Measurements from ENCODE around the gene RBP7. TPM values are rescaled to one million over a fixed set of nuclear protein-coding genes. Genes with fewer than 3 reads are reported as not detected.

The RBP7 gene
- total RNA-seq, 2 experiments from 2014 or later, result not detected

GRCh38 chr1:10042746-10043145 lies 45.7 kb downstream of the RBP7 start:
- Mint-ChIP-seq H3K27ac (no peak overlapping the region), H3K27me3 (ENCODE audit: low read depth) (no peaks in the 10 kb centered on the region), H3K36me3 (ENCODE audit: low read depth) (peaks cover 5% of the 10 kb centered on the region), H3K9me3 (no peaks in the 10 kb centered on the region), H3K4me1 (ENCODE audit: low read depth) (peaks cover 22% of the 10 kb centered on the region), H3K4me3 (no peak overlapping the region)
- DNase-seq, result no peak
- CTCF ChIA-PET, result no interaction called here
- intact Hi-C loops (cut with micrococcal nuclease), result no loop called here

- no peaks in the 10 kb centered on the region for H3K9me3 Mint-ChIP-seq
- peaks cover 11% of the 10 kb centered on the region for H3K36me3 Mint-ChIP-seq (ENCODE audit: low read depth)
- CTCF ChIA-PET, result interaction anchor here (0.6 kb wide), 1 partner anchor 800 kb away, joined by 3 read pairs; no protein-coding TSS in a partner anchor
- no peaks in the 10 kb centered on the region for H3K27me3 Mint-ChIP-seq (ENCODE audit: low read depth)
- H3K4me3 Mint-ChIP-seq, result no peak overlapping the region
- no peak for DNase-seq
- H3K4me1 Mint-ChIP-seq (ENCODE audit: low read depth), result peaks cover 23% of the 10 kb centered on the region
- no peak overlapping the region for H3K27ac Mint-ChIP-seq
- intact Hi-C loops (cut with micrococcal nuclease), result no loop called here
Observed at GRCh38 chr1:10045480-10046355, 48.7 kb downstream of the RBP7 start.

GRCh38 chr1:10046356-10047085 lies 49.5 kb downstream of the RBP7 start:
- Mint-ChIP-seq H3K4me3 (no peak overlapping the region), H3K4me1 (ENCODE audit: low read depth) (peaks cover 22% of the 10 kb centered on the region), H3K27me3 (ENCODE audit: low read depth) (no peaks in the 10 kb centered on the region), H3K27ac (no peak overlapping the region), H3K36me3 (ENCODE audit: low read depth) (peaks cover 11% of the 10 kb centered on the region), H3K9me3 (no peaks in the 10 kb centered on the region)
- CTCF ChIA-PET, result no interaction called here
- no peak for DNase-seq
- intact Hi-C loops (cut with micrococcal nuclease), result no loop called here

- no peak for DNase-seq
- intact Hi-C loops (cut with micrococcal nuclease), result no loop called here
- Mint-ChIP-seq H3K27ac (no peak overlapping the region), H3K4me1 (ENCODE audit: low read depth) (peaks cover 19% of the 10 kb centered on the region), H3K27me3 (ENCODE audit: low read depth) (no peaks in the 10 kb centered on the region), H3K4me3 (no peak overlapping the region), H3K36me3 (ENCODE audit: low read depth) (peaks cover 14% of the 10 kb centered on the region), H3K9me3 (no peaks in the 10 kb centered on the region)
- CTCF ChIA-PET, result interaction anchor here (1.0 kb wide), 1 partner anchor 381 kb away, joined by 3 read pairs; the partner anchor contains the start of gene CENPS
Observed at GRCh38 chr1:10048601-10049000, 51.6 kb downstream of the RBP7 start.

- peaks cover 16% of the 10 kb centered on the region for H3K4me1 Mint-ChIP-seq (ENCODE audit: low read depth)
- H3K27me3 Mint-ChIP-seq (ENCODE audit: low read depth), result no peaks in the 10 kb centered on the region
- no peak overlapping the region for H3K4me3 Mint-ChIP-seq
- CTCF ChIA-PET, result no interaction called here
- intact Hi-C loops (cut with micrococcal nuclease), result no loop called here
- no peaks in the 10 kb centered on the region for H3K9me3 Mint-ChIP-seq
- no peak for DNase-seq
- H3K27ac Mint-ChIP-seq, result no peak overlapping the region
- peaks cover 18% of the 10 kb centered on the region for H3K36me3 Mint-ChIP-seq (ENCODE audit: low read depth)
Observed at GRCh38 chr1:10050611-10051010, 53.6 kb downstream of the RBP7 start.

- peaks cover 18% of the 10 kb centered on the region for H3K36me3 Mint-ChIP-seq (ENCODE audit: low read depth)
- no peak overlapping the region for H3K4me3 Mint-ChIP-seq
- DNase-seq, result no peak
- intact Hi-C loops (cut with micrococcal nuclease), result no loop called here
- H3K4me1 Mint-ChIP-seq (ENCODE audit: low read depth), result peaks cover 8% of the 10 kb centered on the region
- CTCF ChIA-PET, result interaction anchor here (0.7 kb wide), 1 partner anchor 174 kb away, joined by 3 read pairs; no protein-coding TSS in a partner anchor
- no peaks in the 10 kb centered on the region for H3K9me3 Mint-ChIP-seq
- no peaks in the 10 kb centered on the region for H3K27me3 Mint-ChIP-seq (ENCODE audit: low read depth)
- H3K27ac Mint-ChIP-seq, result no peak overlapping the region
Observed at GRCh38 chr1:10051656-10052055, 54.6 kb downstream of the RBP7 start.

GRCh38 chr1:10052347-10052746 lies 55.3 kb downstream of the RBP7 start:
- CTCF ChIA-PET, result interaction anchor here (0.6 to 0.7 kb wide), 2 partner anchors 67 to 175 kb away, joined by 3 to 7 read pairs; no protein-coding TSS in a partner anchor
- H3K27ac Mint-ChIP-seq, result no peak overlapping the region
- intact Hi-C loops (cut with micrococcal nuclease), result no loop called here
- peaks cover 4% of the 10 kb centered on the region for H3K4me1 Mint-ChIP-seq (ENCODE audit: low read depth)
- no peaks in the 10 kb centered on the region for H3K27me3 Mint-ChIP-seq (ENCODE audit: low read depth)
- peaks cover 18% of the 10 kb centered on the region for H3K36me3 Mint-ChIP-seq (ENCODE audit: low read depth)
- H3K4me3 Mint-ChIP-seq, result no peak overlapping the region
- DNase-seq, result no peak
- no peaks in the 10 kb centered on the region for H3K9me3 Mint-ChIP-seq

GRCh38 chr1:10054465-10054864 lies 57.4 kb downstream of the RBP7 start:
- H3K36me3 Mint-ChIP-seq (ENCODE audit: low read depth), result peaks cover 18% of the 10 kb centered on the region
- H3K9me3 Mint-ChIP-seq, result no peaks in the 10 kb centered on the region
- CTCF ChIA-PET, result no interaction called here
- intact Hi-C loops (cut with micrococcal nuclease), result no loop called here
- H3K4me3 Mint-ChIP-seq, result no peak overlapping the region
- no peaks in the 10 kb centered on the region for H3K27me3 Mint-ChIP-seq (ENCODE audit: low read depth)
- no peak overlapping the region for H3K27ac Mint-ChIP-seq
- H3K4me1 Mint-ChIP-seq (ENCODE audit: low read depth), result peaks cover 4% of the 10 kb centered on the region
- DNase-seq, result no peak

GRCh38 chr1:10056599-10056987 lies 59.6 kb downstream of the RBP7 start:
- CTCF ChIA-PET, result no interaction called here
- H3K4me1 Mint-ChIP-seq (ENCODE audit: low read depth), result peaks cover 4% of the 10 kb centered on the region
- no peak overlapping the region for H3K27ac Mint-ChIP-seq
- DNase-seq, result no peak
- H3K27me3 Mint-ChIP-seq (ENCODE audit: low read depth), result no peaks in the 10 kb centered on the region
- intact Hi-C loops (cut with micrococcal nuclease), result no loop called here
- H3K4me3 Mint-ChIP-seq, result no peak overlapping the region
- no peaks in the 10 kb centered on the region for H3K9me3 Mint-ChIP-seq
- peaks cover 16% of the 10 kb centered on the region for H3K36me3 Mint-ChIP-seq (ENCODE audit: low read depth)

- no peaks in the 10 kb centered on the region for H3K9me3 Mint-ChIP-seq
- H3K4me1 Mint-ChIP-seq (ENCODE audit: low read depth), result peaks cover 4% of the 10 kb centered on the region
- H3K27me3 Mint-ChIP-seq (ENCODE audit: low read depth), result no peaks in the 10 kb centered on the region
- no peak for DNase-seq
- no peak overlapping the region for H3K27ac Mint-ChIP-seq
- intact Hi-C loops (cut with micrococcal nuclease), result no loop called here
- CTCF ChIA-PET, result no interaction called here
- H3K36me3 Mint-ChIP-seq (ENCODE audit: low read depth), result peaks cover 14% of the 10 kb centered on the region
- no peak overlapping the region for H3K4me3 Mint-ChIP-seq
Observed at GRCh38 chr1:10057343-10057742, 60.3 kb downstream of the RBP7 start.

- intact Hi-C loops (cut with micrococcal nuclease), result no loop called here
- Mint-ChIP-seq H3K9me3 (no peaks in the 10 kb centered on the region), H3K27me3 (ENCODE audit: low read depth) (no peaks in the 10 kb centered on the region), H3K4me1 (ENCODE audit: low read depth) (peaks cover 4% of the 10 kb centered on the region), H3K27ac (no peak overlapping the region), H3K4me3 (no peak overlapping the region), H3K36me3 (ENCODE audit: low read depth) (peaks cover 12% of the 10 kb centered on the region)
- DNase-seq, result no peak
- CTCF ChIA-PET, result no interaction called here
Observed at GRCh38 chr1:10057796-10058195, 60.8 kb downstream of the RBP7 start.

- intact Hi-C loops (cut with micrococcal nuclease), result no loop called here
- H3K9me3 Mint-ChIP-seq, result no peaks in the 10 kb centered on the region
- CTCF ChIA-PET, result no interaction called here
Observed at GRCh38 chr1:10059342-10059718, 62.3 kb downstream of the RBP7 start.

More at GRCh38 chr1:10059342-10059718, 62.3 kb downstream of the RBP7 start:
- peaks cover 7% of the 10 kb centered on the region for H3K36me3 Mint-ChIP-seq (ENCODE audit: low read depth)
- no peak overlapping the region for H3K4me3 Mint-ChIP-seq
- H3K27ac Mint-ChIP-seq, result no peak overlapping the region
- no peak for DNase-seq
- H3K27me3 Mint-ChIP-seq (ENCODE audit: low read depth), result no peaks in the 10 kb centered on the region
- peaks cover 13% of the 10 kb centered on the region for H3K4me1 Mint-ChIP-seq (ENCODE audit: low read depth)

All from activated naive CD4-positive, alpha-beta T cell treated with anti-CD3 and anti-CD28 coated beads for 36 hours (primary cell).